NCI-H146 (cell line): ENCODE measurements around the gene MPG.

Experiments used
- DNase-seq: peaks from one replicate; lab custom pipeline; 2025; lab: John Stamatoyannopoulos, UW

MPG gene

GRCh38 chr16:50769-51591, 27.0 kb upstream of the MPG start:
- peak; percentile 40 for DNase-seq

GRCh38 chr16:53346-54236, 24.4 kb upstream of the MPG start, which contains the start of the genes POLR3K and SNRNP25:
Gene POLR3K (minus strand): TSS chr16:53608. CDS start chr16:53586, 22 bp downstream.
Gene SNRNP25 (plus strand): TSS chr16:53828. CDS start chr16:54017, 189 bp downstream.
- peak; percentile 98 for DNase-seq

GRCh38 chr16:54237-54581, 23.8 kb upstream of the MPG start:
- no peak for DNase-seq

- DNase-seq = no peak
These were observed 22.4 kb upstream of the MPG start for GRCh38 chr16:55571-56136.

- no peak for DNase-seq
These were observed 21.6 kb upstream of the MPG start for GRCh38 chr16:56231-56927.

GRCh38 chr16:57711-58110, 20.3 kb upstream of the MPG start:
- DNase-seq = no peak

GRCh38 chr16:58491-59439, 19.3 kb upstream of the MPG start:
- no peak for DNase-seq

- DNase-seq = no peak
These were observed 18.5 kb upstream of the MPG start for GRCh38 chr16:59440-60059.

GRCh38 chr16:60166-60565, 17.9 kb upstream of the MPG start:
- no peak for DNase-seq

- no peak for DNase-seq
These were observed 16.8 kb upstream of the MPG start for GRCh38 chr16:60929-61878.

- DNase-seq = no peak
These were observed 16.1 kb upstream of the MPG start for GRCh38 chr16:61879-62281.

GRCh38 chr16:62283-62967, 15.6 kb upstream of the MPG start:
- DNase-seq = no peak

- DNase-seq = no peak
These were observed 15.0 kb upstream of the MPG start for GRCh38 chr16:62968-63391.

GRCh38 chr16:63466-63865, 14.6 kb upstream of the MPG start:
- DNase-seq = no peak

- DNase-seq = peak; percentile 54
These were observed 13.8 kb upstream of the MPG start for GRCh38 chr16:63998-64913.

- no peak for DNase-seq
These were observed 13.1 kb upstream of the MPG start for GRCh38 chr16:64914-65255.

- DNase-seq = peak; percentile 75
These were observed 12.3 kb upstream of the MPG start for GRCh38 chr16:65745-66144.
